OCI-LY1 (cell line): ENCODE results near the gene ZBTB43.
"Not testable (repeated sequence)": the region's sequence is repeated elsewhere in the genome, so short reads cannot be mapped to it uniquely, and the experiment has no call there.

ENCODE experiments used
- H2AFZ ChIP-seq: fragments of 200-600 bp; sonication (generic), shearing (Covaris generic); 2 replicates; pipeline ENCODE4 v1.6.0; 2014; ENCODE audit warnings: antibody characterized with exemption, mild to moderate bottlenecking, low read length
- H3F3A ChIP-seq: fragments of 200-600 bp; sonication (generic), shearing (Covaris generic); 2 replicates; pipeline ENCODE4 v1.6.0; 2014; ENCODE audit warnings: mild to moderate bottlenecking, antibody characterized with exemption, low read length, moderate library complexity; ENCODE audit not compliant: insufficient read depth
- H3K27ac ChIP-seq: fragments of 200-600 bp; sonication (generic); 2 replicates; pipeline ENCODE4 v1.5.1; 2014; ENCODE audit warnings: low read length, mixed run types, mild to moderate bottlenecking, low read depth; ENCODE audit not compliant: poor library complexity, severe bottlenecking
- H3K27me3 ChIP-seq: fragments of 200-600 bp; sonication (generic); 2 replicates; pipeline ENCODE4 v1.6.0; 2014; ENCODE audit warnings: antibody characterized with exemption, mild to moderate bottlenecking, low read length, moderate library complexity; ENCODE audit not compliant: insufficient read depth
- H3K36me3 ChIP-seq: fragments of 200-600 bp; sonication (generic); 2 replicates; pipeline ENCODE4 v1.6.1; 2014; ENCODE audit warnings: mild to moderate bottlenecking, antibody characterized with exemption, low read length, moderate library complexity, mixed read lengths; ENCODE audit not compliant: insufficient read depth
- H3K4me1 ChIP-seq: fragments of 200-600 bp; sonication (generic); 2 replicates; pipeline ENCODE4 v1.5.1; 2014; ENCODE audit warnings: mild to moderate bottlenecking, low read length, moderate library complexity; ENCODE audit not compliant: insufficient read depth, severe bottlenecking
- H3K4me2 ChIP-seq: fragments of 200-600 bp; sonication (generic), shearing (Covaris generic); 2 replicates; pipeline ENCODE4 v1.6.1; 2014; ENCODE audit warnings: low read length
- H3K4me3 ChIP-seq: fragments of 200-600 bp; sonication (generic); 2 replicates; pipeline ENCODE4 v1.5.1; 2014; ENCODE audit warnings: low read length, low read depth, mild to moderate bottlenecking, mixed read lengths; ENCODE audit not compliant: poor library complexity, severe bottlenecking
- H3K79me2 ChIP-seq: fragments of 200-600 bp; shearing (Covaris generic); 2 replicates; pipeline ENCODE4 v1.6.1; 2016; ENCODE audit warnings: mixed run types, low read length, mixed read lengths; ENCODE audit not compliant: insufficient read depth
- H3K9ac ChIP-seq: fragments of 200-600 bp; sonication (generic), shearing (Covaris generic); 2 replicates; pipeline ENCODE4 v1.6.1; 2014; ENCODE audit warnings: mild to moderate bottlenecking, low read length, mixed read lengths
- H3K9me2 ChIP-seq: fragments of 200-600 bp; sonication (generic), shearing (Covaris generic); 2 replicates; pipeline ENCODE4 v1.6.1; 2014; ENCODE audit warnings: low read depth, mild to moderate bottlenecking, low read length, mixed read lengths
- H3K9me3 ChIP-seq: fragments of 200-600 bp; shearing (Covaris generic); 2 replicates; pipeline ENCODE4 v1.6.1; 2014; ENCODE audit warnings: low read length, mixed read lengths
- H4K20me1 ChIP-seq: fragments of 200-600 bp; sonication (generic), shearing (Covaris generic); 2 replicates; pipeline ENCODE4 v1.6.0; 2016; ENCODE audit warnings: mild to moderate bottlenecking, low read length; ENCODE audit not compliant: insufficient read depth
- CTCF ChIP-seq: fragments of 200-600 bp; sonication (generic), shearing (Covaris generic); IDR thresholded peaks from 2 replicates; pipeline ENCODE4 v1.5.1; 2017; ENCODE audit warnings: mild to moderate bottlenecking, antibody characterized with exemption, low read length, moderate library complexity, mixed read lengths
- EZH2 ChIP-seq: fragments of 200-600 bp; sonication (generic), shearing (Covaris generic); IDR thresholded peaks from 2 replicates; pipeline ENCODE4 v1.8.0; 2017; ENCODE audit warnings: borderline replicate concordance, mixed run types, mild to moderate bottlenecking, antibody characterized with exemption, low read length, moderate library complexity, mixed read lengths

Gene ZBTB43

DNA sequence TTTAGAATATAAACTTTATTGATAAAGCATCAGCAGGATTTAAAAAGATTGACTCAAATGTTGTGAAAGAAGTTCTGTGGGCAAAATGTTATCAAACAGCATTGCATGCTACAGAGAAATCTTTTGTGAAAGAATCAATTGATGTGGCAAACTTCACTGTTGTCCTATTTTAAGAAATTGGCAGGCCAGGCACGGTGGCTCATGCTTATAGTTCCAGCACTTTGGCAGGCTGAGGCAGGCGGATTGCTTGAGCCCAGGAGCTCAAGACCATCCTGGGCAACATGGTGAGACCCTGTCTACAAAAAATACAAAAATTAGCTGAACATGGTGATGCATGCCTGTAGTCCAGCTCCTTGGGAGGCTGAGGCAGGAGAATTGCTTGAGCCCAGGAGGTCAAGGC lies 17.4 kb downstream of the ZBTB43 start:
- Histone ChIP-seq H2AFZ (no peak overlapping the region), H3K4me3 (no peak overlapping the region), H3K9me2 (no peaks in the 10 kb centered on the region), H3K36me3 (peaks cover 34% of the 10 kb centered on the region), H3K79me2 (no peaks in the 10 kb centered on the region), H3K4me2 (no peak overlapping the region), H3K27me3 (no peaks in the 10 kb centered on the region), H3F3A (no peaks in the 10 kb centered on the region), H3K4me1 (no peaks in the 10 kb centered on the region), H4K20me1 (no peaks in the 10 kb centered on the region), H3K9ac (no peak overlapping the region), H3K27ac (no peak overlapping the region), H3K9me3 (peaks cover 16% of the 10 kb centered on the region)
- TF ChIP-seq CTCF (no peak), EZH2 (no peak)

DNA sequence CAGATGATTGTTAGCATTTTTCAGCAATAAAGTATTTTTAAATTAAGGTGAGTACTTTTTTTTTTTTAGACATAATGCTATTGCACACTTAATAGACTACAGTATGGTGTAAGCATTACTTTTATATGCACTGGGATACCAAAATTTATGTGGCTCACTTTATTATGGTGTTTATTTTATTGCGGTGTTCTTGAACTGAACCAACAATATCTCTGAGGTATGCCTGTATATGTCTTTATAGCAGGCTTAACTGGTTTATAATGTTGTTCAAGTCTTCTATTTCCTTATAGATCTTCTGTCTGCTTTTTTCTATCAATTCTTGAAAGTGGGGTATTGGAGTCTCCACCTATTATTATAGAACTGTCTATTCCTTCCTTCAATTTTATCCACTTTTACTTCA lies 18.0 kb downstream of the ZBTB43 start:
- Histone ChIP-seq H3K4me3 (no peak overlapping the region), H2AFZ (no peak overlapping the region), H3K27ac (no peak overlapping the region), H3K9me2 (no peaks in the 10 kb centered on the region), H3F3A (no peaks in the 10 kb centered on the region), H3K9ac (no peak overlapping the region), H3K79me2 (no peaks in the 10 kb centered on the region), H3K36me3 (peaks cover 35% of the 10 kb centered on the region), H3K4me1 (no peaks in the 10 kb centered on the region), H3K27me3 (no peaks in the 10 kb centered on the region), H3K4me2 (no peak overlapping the region), H4K20me1 (no peaks in the 10 kb centered on the region), H3K9me3 (peaks cover 16% of the 10 kb centered on the region)
- TF ChIP-seq EZH2 (no peak), CTCF (no peak)

DNA sequence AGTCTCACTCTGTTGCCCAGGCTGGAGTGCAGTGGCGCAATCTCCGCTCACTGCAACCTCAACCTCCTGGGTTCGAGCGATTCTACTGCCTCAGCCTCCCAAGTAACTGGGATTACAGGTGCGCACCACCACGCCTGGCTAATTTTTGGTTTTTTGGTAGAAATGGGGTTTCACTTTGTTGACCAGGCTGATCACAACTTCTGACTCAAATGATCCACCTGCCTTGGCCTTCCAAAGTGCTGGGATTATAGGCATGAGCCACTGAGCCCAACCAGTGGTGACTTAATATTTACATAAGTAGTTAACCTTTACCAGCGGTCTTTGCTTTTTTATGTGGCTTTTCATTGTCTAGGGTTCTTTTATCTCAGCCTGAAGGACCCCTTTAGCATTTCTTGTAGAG lies 19.2 kb downstream of the ZBTB43 start:
- H3K36me3 ChIP-seq = peaks cover 25% of the 10 kb centered on the region

DNA sequence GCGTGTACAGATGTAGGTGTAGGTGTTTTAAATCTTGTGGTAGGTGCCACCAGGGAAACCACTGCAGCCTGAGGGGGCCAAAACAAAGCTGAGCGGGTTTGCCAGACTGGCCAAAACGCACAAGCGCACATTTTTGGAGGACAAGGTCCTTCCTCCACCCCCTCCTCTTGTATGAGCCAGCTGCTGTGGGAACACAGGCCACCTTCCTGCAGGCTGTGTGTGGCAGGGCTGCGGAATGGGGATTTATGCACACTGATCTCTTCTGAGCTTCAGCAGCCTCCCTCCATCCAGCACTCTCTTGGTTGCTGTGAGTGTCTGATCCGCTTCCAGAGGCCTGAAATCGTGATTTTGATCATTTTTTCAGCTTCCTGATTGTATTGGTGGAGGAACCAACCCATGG lies 22.4 kb downstream of the ZBTB43 start:
- H3K27me3 ChIP-seq = no peaks in the 10 kb centered on the region
- H3F3A ChIP-seq = no peaks in the 10 kb centered on the region
- H3K79me2 ChIP-seq = no peaks in the 10 kb centered on the region
- H3K27ac ChIP-seq = no peak overlapping the region
- H3K9me2 ChIP-seq = no peaks in the 10 kb centered on the region
- peaks cover 12% of the 10 kb centered on the region for H3K36me3 ChIP-seq
- H2AFZ ChIP-seq = no peak overlapping the region
- no peaks in the 10 kb centered on the region for H3K9me3 ChIP-seq
- TF ChIP-seq EZH2 = no peak
- H3K4me3 ChIP-seq = no peak overlapping the region
- H3K4me1 ChIP-seq = no peaks in the 10 kb centered on the region
- no peak overlapping the region for H3K4me2 ChIP-seq
- H4K20me1 ChIP-seq = no peaks in the 10 kb centered on the region
- no peak overlapping the region for H3K9ac ChIP-seq

More for the DNA sequence above, 19.2 kb downstream of the ZBTB43 start:
- H3K79me2 ChIP-seq, H3K27me3 ChIP-seq, H4K20me1 ChIP-seq, H3K4me2 ChIP-seq, H2AFZ ChIP-seq, H3F3A ChIP-seq, H3K4me3 ChIP-seq, H3K4me1 ChIP-seq, H3K27ac ChIP-seq, H3K9me3 ChIP-seq, H3K9me2 ChIP-seq, H3K9ac ChIP-seq: not testable (repeated sequence)
